ENCODE data around the gene PLA2G7.
"Not testable (repeated sequence)": the region's sequence is repeated elsewhere in the genome, so short reads cannot be mapped to it uniquely, and the experiment has no call there.

DNA sequence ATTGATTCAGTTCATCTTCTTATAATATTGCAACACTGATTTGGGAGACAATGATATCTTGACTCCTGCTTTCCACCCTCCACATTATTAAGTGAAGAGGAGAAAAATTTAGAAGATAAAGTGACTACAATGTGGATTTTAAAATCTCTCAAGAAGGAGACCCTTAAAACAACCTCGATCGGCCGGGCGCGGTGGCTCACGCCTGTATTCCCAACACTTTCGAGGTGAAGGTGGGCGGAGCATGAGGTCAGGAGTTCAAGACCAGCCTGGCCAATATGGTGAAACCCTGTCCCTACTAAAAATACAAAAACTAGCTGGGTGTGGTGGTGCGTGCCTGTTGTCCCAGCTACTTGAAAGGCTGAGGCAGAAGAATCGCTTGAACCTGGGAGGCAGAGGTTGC is 29.1 kb upstream of the PLA2G7 start:
- TF ChIP-seq, protein P1, sequence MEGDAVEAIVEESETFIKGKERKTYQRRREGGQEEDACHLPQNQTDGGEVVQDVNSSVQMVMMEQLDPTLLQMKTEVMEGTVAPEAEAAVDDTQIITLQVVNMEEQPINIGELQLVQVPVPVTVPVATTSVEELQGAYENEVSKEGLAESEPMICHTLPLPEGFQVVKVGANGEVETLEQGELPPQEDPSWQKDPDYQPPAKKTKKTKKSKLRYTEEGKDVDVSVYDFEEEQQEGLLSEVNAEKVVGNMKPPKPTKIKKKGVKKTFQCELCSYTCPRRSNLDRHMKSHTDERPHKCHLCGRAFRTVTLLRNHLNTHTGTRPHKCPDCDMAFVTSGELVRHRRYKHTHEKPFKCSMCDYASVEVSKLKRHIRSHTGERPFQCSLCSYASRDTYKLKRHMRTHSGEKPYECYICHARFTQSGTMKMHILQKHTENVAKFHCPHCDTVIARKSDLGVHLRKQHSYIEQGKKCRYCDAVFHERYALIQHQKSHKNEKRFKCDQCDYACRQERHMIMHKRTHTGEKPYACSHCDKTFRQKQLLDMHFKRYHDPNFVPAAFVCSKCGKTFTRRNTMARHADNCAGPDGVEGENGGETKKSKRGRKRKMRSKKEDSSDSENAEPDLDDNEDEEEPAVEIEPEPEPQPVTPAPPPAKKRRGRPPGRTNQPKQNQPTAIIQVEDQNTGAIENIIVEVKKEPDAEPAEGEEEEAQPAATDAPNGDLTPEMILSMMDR (IDR thresholded peaks at IDR 0.05; ENCODE audit: poor library complexity): not testable (repeated sequence)
- TF ChIP-seq EZH2phosphoT487 (IDR thresholded peaks at IDR 0.05; ENCODE audit: low read depth, severe bottlenecking, unreplicated experiment); EZH2 (IDR thresholded peaks at IDR 0.05; ENCODE audit: borderline replicate concordance): not testable (repeated sequence)

Data from hepatocyte (in vitro differentiated cells).